HFFc6 (cell line): Measurements from ENCODE around the gene GSDMA. TPM values are rescaled to one million over a fixed set of nuclear protein-coding genes. Genes with fewer than 3 reads are reported as not detected.
A peak's percentile ranks its signal among the peaks of the same experiment; 100 is the strongest.

Experiments
- DNase-seq: peaks from one replicate; pipeline ENCODE4 v3.0.0-alpha.2; 2018
- H3K27ac Mint-ChIP-seq: 2 replicates; pipeline ENCODE4 v1.8.0; 2020; ENCODE audit warnings: mild to moderate bottlenecking, mixed read lengths
- H3K27me3 Mint-ChIP-seq: 2 replicates; pipeline ENCODE4 v1.8.0; 2021; ENCODE audit warnings: mild to moderate bottlenecking, moderate library complexity, mixed read lengths; ENCODE audit not compliant: insufficient read depth
- H3K36me3 Mint-ChIP-seq: 2 replicates; pipeline ENCODE4 v1.8.0; 2021; ENCODE audit warnings: low read depth, mixed read lengths
- H3K4me1 Mint-ChIP-seq: 2 replicates; pipeline ENCODE4 v1.8.0; 2020; ENCODE audit warnings: low read depth, mixed read lengths
- H3K4me3 Mint-ChIP-seq: 2 replicates; pipeline ENCODE4 v1.8.0; 2020; ENCODE audit warnings: mild to moderate bottlenecking, moderate library complexity, mixed read lengths
- H3K9me3 Mint-ChIP-seq: 2 replicates; pipeline ENCODE4 v1.8.0; 2020; ENCODE audit warnings: mild to moderate bottlenecking, mixed read lengths
- total RNA-seq, 6 experiments: library from RNA; stranded (reverse); fragmentation: NEBNext Ultra II Directional; extraction: Animal tissue kit (Norgen Biotek cat#: 25700); gene quantifications; 2 replicates in 1 of 6; 3 replicates in 5 of 6; pipeline ENCODE4 v1.2.3, GENCODE V29; 2021
- TF ChIP-seq, protein P1 (sequence below): fragments of 200-600 bp; sonication (generic); IDR thresholded peaks from 2 replicates; pipeline ENCODE4 v1.5.0; 2021; ENCODE audit warnings: antibody characterized with exemption, mild to moderate bottlenecking

GSDMA gene
- total RNA-seq, 6 experiments from 2014 or later: 0.11 to 0.43 (median 0.36) TPM

DNA sequence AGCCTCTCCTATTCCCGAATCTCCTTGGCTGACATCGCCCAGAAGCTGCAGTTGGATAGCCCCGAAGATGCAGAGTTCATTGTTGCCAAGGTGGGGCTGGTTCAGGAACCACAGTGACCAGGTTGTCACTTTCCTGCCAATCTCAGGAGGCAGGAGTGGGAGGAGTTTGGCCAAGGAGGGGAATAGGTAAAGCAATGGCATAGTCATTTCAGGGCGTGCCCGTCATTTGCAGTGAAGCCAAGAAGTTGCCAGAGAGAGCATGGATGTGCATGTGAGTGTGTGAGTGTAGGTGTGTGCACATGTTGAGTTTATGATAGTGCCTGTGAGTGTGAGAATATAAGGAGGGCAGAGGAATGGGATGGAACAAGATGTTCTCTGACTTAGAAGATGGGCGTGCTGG is 32.6 kb downstream of the GSDMA start:
- H3K27me3 Mint-ChIP-seq: no peaks in the 10 kb centered on the region; the same call in 1 of the 2 replicates
- H3K4me3 Mint-ChIP-seq: no peak overlapping the region
- TF ChIP-seq, protein P1, sequence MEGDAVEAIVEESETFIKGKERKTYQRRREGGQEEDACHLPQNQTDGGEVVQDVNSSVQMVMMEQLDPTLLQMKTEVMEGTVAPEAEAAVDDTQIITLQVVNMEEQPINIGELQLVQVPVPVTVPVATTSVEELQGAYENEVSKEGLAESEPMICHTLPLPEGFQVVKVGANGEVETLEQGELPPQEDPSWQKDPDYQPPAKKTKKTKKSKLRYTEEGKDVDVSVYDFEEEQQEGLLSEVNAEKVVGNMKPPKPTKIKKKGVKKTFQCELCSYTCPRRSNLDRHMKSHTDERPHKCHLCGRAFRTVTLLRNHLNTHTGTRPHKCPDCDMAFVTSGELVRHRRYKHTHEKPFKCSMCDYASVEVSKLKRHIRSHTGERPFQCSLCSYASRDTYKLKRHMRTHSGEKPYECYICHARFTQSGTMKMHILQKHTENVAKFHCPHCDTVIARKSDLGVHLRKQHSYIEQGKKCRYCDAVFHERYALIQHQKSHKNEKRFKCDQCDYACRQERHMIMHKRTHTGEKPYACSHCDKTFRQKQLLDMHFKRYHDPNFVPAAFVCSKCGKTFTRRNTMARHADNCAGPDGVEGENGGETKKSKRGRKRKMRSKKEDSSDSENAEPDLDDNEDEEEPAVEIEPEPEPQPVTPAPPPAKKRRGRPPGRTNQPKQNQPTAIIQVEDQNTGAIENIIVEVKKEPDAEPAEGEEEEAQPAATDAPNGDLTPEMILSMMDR: no peak
- H3K36me3 Mint-ChIP-seq: peaks cover 44% of the 10 kb centered on the region
- H3K27ac Mint-ChIP-seq: no peak overlapping the region
- peaks cover 10% of the 10 kb centered on the region; the same call in 1 of the 2 replicates for H3K4me1 Mint-ChIP-seq
- no peaks in the 10 kb centered on the region for H3K9me3 Mint-ChIP-seq
- no peak for DNase-seq

DNA sequence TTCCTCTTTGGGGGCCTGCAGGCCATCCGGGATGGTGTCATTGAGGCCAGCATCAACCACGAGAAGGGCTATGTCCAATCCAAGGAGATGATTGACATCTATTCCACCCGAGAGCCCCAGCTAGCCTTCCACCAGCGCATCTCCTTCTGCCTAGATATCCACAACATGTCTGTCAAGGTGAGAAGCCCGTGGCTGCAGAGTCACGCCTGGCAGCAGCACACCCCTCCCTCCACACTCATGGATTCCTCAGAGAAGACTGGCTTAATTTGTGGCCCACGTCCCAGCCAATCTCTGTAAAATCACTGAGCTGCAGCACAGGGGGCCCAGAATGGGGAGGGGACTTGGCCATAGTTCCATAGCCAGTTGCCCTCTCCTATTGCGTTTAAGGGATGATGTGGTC is 33.4 kb downstream of the GSDMA start:
- H3K4me1 Mint-ChIP-seq: peaks cover 10% of the 10 kb centered on the region; the same call in 1 of the 2 replicates
- TF ChIP-seq, protein P1: no peak
- no peaks in the 10 kb centered on the region; the same call in 1 of the 2 replicates for H3K27me3 Mint-ChIP-seq
- no peak overlapping the region for H3K27ac Mint-ChIP-seq
- H3K9me3 Mint-ChIP-seq: no peaks in the 10 kb centered on the region
- DNase-seq: no peak
- H3K36me3 Mint-ChIP-seq: peaks cover 44% of the 10 kb centered on the region
- H3K4me3 Mint-ChIP-seq: no peak overlapping the region

DNA sequence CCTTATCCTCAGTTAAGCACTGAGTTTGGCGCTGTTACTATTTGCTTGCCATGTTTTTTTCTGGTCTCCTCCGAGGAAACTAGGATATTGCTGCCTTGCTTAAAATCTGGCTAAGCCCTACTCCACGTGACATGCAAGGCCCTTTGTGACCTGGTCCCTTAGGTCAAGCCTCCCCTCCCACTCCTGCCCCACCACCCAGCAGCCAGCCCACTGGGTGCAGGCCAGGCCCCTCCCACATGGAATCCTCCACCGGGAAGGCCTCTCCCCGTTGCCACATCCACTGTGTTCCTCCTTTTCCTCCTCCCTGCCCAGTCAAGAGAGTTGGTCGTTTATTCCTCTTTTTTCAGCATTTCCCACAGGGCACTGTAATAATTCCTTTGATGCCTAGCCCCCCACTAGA is 34.0 kb downstream of the GSDMA start:
- peaks cover 10% of the 10 kb centered on the region; the same call in 1 of the 2 replicates for H3K4me1 Mint-ChIP-seq
- H3K4me3 Mint-ChIP-seq: no peak overlapping the region
- no peak for DNase-seq
- H3K27me3 Mint-ChIP-seq: no peaks in the 10 kb centered on the region; the same call in 1 of the 2 replicates
- H3K27ac Mint-ChIP-seq: no peak overlapping the region
- H3K9me3 Mint-ChIP-seq: no peaks in the 10 kb centered on the region
- TF ChIP-seq, protein P1: no peak
- peaks cover 37% of the 10 kb centered on the region for H3K36me3 Mint-ChIP-seq

DNA sequence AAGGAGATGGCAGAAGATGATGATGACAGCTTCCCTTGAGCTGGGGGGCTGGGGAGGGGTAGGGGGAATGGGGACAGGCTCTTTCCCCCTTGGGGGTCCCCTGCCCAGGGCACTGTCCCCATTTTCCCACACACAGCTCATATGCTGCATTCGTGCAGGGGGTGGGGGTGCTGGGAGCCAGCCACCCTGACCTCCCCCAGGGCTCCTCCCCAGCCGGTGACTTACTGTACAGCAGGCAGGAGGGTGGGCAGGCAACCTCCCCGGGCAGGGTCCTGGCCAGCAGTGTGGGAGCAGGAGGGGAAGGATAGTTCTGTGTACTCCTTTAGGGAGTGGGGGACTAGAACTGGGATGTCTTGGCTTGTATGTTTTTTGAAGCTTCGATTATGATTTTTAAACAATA is 34.7 kb downstream of the GSDMA start:
- Mint-ChIP-seq H3K27ac (no peak overlapping the region), H3K9me3 (no peaks in the 10 kb centered on the region), H3K36me3 (peaks cover 33% of the 10 kb centered on the region), H3K27me3 (no peaks in the 10 kb centered on the region; the same call in 1 of the 2 replicates), H3K4me1 (peaks cover 10% of the 10 kb centered on the region; the same call in 1 of the 2 replicates), H3K4me3 (no peak overlapping the region)
- DNase-seq: no peak
- TF ChIP-seq, protein P1: no peak

DNA sequence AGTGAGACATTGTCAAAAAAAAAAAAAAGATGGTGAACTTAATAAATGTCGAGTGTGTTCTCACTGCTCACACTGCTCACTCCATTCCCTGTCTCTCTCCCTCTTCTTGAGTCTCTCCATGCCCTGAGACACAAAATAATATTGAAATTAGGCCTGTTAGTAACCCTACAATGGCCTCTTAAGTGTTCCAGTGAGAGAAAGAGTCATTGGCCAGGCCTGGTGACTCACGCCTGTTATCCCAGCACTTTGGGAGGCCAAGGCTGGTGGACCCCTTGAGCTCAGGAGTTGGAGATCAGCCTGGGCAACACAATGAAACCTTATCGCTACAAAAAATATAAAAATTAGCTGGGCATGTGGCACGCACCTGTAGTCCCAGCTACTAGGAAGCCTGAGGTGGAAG is 36.3 kb downstream of the GSDMA start:
- Mint-ChIP-seq H3K36me3 (peaks cover 19% of the 10 kb centered on the region; the same call in 1 of the 2 replicates), H3K27me3 (no peaks in the 10 kb centered on the region; the same call in 1 of the 2 replicates), H3K4me1 (peaks cover 10% of the 10 kb centered on the region; the same call in 1 of the 2 replicates), H3K27ac (peak overlapping the region; percentile 51), H3K4me3 (no peak overlapping the region), H3K9me3 (no peaks in the 10 kb centered on the region)
- DNase-seq: no peak
- TF ChIP-seq, protein P1: no peak
